Subcutaneous adipose tissue (tissue), 4 donors: ENCODE measurements around the gene SMAD4. TPM values are rescaled to one million over a fixed set of nuclear protein-coding genes. Genes with fewer than 3 reads are reported as not detected.

Source experiments
- total RNA-seq, 4 donors: library from RNA; depleted of rRNA; stranded (reverse); fragments of >200 nt; gene quantifications; one replicate each; pipeline ENCODE4 v1.1.0, GENCODE V29; 2016
- TF ChIP-seq, protein P1 (sequence below): fragments of 450-650 bp; IDR thresholded peaks from one replicate; pipeline ENCODE4 v1.5.1; 2016; ENCODE audit warnings: low read depth, mild to moderate bottlenecking, control low read depth, antibody characterized with exemption, moderate library complexity

SMAD4 gene
- 10 to 100 TPM; 73.1 to 89.3 (median 86.6) TPM for total RNA-seq

DNA sequence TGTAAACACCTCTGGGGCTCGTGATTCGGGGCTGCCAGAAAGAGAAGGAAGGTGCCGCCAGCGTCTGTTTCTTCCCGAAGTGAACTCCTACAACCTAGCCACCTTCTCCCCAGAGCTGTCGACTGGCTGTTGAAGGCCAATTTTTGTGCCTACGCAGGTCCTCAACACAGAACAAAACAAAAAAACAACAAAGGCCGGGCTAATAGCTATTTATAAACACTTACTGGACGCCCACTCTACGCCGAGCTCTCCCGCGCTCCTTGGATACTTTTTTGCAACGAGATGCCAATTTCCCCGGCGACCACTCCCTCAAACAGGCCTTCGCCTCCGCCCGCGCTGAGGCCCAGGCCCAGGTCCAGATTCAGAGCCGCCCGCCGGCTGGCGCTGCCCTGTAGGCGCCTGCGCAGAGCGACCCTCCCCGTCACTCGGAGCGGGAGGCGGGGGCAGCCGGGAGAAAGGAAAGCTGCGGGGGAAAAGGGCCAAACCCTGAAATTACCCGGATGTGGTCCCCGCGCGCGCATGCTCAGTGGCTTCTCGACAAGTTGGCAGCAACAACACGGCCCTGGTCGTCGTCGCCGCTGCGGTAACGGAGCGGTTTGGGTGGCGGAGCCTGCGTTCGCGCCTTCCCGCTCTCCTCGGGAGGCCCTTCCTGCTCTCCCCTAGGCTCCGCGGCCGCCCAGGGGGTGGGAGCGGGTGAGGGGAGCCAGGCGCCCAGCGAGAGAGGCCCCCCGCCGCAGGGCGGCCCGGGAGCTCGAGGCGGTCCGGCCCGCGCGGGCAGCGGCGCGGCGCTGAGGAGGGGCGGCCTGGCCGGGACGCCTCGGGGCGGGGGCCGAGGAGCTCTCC lies at the start of gene SMAD4:
Gene SMAD4 (plus strand): TSS at position 520 of the 843 bp plus-strand sequence. CDS start 16,834 bp downstream, outside the sequence.
- TF ChIP-seq, protein P1, sequence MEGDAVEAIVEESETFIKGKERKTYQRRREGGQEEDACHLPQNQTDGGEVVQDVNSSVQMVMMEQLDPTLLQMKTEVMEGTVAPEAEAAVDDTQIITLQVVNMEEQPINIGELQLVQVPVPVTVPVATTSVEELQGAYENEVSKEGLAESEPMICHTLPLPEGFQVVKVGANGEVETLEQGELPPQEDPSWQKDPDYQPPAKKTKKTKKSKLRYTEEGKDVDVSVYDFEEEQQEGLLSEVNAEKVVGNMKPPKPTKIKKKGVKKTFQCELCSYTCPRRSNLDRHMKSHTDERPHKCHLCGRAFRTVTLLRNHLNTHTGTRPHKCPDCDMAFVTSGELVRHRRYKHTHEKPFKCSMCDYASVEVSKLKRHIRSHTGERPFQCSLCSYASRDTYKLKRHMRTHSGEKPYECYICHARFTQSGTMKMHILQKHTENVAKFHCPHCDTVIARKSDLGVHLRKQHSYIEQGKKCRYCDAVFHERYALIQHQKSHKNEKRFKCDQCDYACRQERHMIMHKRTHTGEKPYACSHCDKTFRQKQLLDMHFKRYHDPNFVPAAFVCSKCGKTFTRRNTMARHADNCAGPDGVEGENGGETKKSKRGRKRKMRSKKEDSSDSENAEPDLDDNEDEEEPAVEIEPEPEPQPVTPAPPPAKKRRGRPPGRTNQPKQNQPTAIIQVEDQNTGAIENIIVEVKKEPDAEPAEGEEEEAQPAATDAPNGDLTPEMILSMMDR, result no peak

DNA sequence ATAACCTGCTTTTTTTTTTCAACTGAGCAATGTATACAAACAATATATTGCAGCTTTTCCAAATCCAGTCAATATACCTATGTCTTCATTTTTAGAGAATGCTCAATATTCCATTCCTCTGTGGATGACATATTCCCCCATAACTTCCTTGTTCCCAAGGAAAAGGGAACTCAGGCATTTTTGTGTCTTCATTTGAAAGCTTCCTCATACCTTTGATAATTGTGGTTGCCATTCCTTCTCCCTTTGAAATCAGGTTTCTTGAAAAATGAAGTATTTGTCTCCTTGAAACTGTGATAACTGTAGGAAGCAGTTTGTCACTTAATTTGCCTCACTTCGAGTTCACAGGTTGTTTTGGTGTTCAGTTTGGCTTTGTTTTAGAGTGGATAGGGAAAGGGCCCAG lies 48.6 kb upstream of the SMAD4 start:
- TF ChIP-seq, protein P1, result no peak

DNA sequence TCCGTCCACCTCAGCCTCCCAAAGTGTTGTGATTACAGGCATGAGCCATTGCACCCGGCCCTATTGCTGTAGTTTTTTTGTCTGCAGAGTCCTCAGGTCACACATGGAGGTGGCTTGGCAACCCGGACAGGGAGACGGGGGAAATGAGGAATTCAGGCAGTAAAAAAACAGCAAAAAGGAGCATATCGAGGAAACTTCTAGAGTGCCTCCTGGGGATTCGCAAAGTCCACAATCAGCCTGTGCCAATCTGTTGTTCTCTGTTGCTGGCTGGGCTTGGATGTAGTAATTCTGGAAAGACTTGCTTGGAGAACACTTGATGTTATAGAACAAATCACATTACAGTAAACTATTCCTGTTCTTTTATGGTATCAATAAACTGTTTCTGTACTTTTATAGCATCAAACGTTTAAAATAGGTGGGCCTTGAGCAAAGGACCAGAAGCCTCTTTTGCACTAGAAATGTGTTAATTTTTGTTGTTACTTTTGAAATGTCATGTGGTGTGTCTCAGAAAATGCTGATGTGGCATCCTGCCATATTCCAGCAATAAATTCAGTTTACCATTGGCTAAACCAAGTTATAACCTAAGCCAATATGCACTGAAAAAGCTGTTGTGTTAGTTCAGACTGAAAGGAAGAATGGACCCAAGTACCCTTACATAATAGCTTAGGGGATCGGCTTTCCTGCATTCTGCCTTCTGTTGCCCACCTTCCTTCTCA lies 47.8 kb upstream of the SMAD4 start:
- TF ChIP-seq, protein P1, result no peak

DNA sequence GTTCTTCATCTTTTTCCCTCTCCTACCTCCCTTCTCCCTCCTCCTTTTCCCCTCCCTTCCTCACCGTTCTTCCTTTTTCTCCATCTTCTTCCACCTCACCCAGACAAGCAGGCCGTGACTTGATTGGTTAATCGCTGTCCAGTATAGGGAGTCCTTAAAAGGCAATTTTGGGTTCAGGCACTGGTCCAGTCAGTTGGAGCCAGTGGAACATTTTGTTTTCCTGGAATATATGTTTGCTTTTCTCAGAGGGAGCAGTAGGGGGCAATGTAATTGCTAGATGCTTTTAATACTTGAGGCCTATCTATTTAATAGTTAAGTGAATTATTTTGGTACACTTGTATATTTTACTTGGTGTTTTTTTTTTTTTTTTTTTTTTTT lies 47.2 kb upstream of the SMAD4 start:
- TF ChIP-seq, protein P1, result no peak

DNA sequence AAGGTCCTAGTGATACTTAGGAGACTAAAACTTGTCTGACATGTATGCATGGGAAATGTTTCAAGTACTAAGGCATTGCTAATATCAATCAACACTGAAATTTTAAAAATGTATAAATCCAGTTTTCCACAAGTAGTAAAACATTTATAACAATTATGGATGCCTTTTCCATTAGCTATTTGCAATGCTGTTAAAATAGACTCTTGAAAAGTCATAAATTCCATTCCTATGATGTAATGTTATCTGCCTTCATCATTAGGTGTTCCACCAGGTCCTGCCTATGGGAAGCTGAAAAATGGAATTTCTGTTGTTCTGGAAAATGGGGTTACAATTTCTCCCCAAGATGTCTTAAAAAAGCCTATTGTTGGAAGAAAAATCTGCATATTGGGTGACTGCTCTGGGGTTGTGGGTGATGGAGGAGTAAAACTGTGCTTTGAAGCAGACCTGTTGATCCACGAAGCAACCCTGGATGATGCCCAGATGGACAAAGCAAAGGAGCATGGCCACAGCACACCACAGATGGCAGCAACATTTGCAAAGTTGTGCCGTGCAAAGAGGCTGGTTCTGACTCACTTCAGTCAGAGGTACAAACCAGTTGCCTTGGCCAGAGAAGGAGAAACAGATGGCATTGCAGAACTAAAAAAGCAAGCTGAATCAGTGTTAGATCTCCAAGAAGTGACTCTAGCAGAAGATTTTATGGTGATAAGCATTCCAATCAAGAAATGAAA lies 43.5 kb upstream of the SMAD4 start:
- TF ChIP-seq, protein P1, result no peak

DNA sequence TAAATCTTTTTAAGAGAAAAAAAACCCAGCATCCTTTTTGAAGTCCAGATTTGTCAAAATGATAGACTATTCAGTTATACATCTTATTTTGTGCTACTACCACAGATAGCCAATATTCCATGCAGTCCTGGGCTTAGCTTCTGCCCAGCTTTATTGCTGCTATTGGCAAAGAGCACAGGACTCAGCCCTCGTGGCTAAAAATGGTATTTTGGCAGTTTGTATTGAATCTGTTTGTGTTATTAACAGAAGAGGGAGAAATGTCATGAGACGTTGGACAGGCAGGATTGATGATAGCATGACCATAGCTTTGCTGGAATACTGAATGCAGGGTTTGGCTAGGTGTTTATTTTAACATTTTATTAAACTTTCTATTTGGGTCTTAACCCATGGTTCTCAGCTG lies 42.8 kb upstream of the SMAD4 start:
- TF ChIP-seq, protein P1, result no peak

DNA sequence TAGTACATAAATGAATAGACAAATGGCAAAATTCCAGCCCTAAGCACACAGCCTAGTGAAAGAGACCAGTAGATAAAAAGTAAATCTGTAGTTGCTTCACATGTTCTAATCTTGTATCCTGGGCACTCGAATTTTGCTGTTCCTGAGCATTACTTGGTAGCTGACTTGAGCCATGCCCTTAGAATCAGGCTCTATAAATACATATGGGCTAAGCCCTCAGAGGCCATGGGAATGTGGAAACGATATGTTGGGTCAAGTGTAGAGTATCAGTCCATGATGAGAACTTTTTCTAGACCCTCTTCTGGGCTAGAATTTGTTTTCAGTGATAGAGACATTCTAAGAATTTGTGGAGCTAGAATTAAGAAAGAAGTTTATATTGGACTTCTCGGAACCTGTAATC lies 40.3 kb upstream of the SMAD4 start:
- TF ChIP-seq, protein P1, result no peak
